GM12873 (cell line): ENCODE data around the gene SLC35F1.
A peak's percentile ranks its signal among the peaks of the same experiment; 100 is the strongest.

ENCODE experiments used
- TF ChIP-seq, protein P1 (sequence below): IDR thresholded peaks from 2 replicates; pipeline ENCODE4 v1.5.1; 2012; ENCODE audit warnings: low read depth, mild to moderate bottlenecking, moderate library complexity, low read length, control low read depth; ENCODE audit not compliant: insufficient read depth; ENCODE audit errors: missing control alignments

The SLC35F1 gene

GRCh38 chr6:117974914-117975627 is 68.0 kb downstream of the SLC35F1 start:
- TF ChIP-seq, protein P1, sequence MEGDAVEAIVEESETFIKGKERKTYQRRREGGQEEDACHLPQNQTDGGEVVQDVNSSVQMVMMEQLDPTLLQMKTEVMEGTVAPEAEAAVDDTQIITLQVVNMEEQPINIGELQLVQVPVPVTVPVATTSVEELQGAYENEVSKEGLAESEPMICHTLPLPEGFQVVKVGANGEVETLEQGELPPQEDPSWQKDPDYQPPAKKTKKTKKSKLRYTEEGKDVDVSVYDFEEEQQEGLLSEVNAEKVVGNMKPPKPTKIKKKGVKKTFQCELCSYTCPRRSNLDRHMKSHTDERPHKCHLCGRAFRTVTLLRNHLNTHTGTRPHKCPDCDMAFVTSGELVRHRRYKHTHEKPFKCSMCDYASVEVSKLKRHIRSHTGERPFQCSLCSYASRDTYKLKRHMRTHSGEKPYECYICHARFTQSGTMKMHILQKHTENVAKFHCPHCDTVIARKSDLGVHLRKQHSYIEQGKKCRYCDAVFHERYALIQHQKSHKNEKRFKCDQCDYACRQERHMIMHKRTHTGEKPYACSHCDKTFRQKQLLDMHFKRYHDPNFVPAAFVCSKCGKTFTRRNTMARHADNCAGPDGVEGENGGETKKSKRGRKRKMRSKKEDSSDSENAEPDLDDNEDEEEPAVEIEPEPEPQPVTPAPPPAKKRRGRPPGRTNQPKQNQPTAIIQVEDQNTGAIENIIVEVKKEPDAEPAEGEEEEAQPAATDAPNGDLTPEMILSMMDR = no peak

DNA sequence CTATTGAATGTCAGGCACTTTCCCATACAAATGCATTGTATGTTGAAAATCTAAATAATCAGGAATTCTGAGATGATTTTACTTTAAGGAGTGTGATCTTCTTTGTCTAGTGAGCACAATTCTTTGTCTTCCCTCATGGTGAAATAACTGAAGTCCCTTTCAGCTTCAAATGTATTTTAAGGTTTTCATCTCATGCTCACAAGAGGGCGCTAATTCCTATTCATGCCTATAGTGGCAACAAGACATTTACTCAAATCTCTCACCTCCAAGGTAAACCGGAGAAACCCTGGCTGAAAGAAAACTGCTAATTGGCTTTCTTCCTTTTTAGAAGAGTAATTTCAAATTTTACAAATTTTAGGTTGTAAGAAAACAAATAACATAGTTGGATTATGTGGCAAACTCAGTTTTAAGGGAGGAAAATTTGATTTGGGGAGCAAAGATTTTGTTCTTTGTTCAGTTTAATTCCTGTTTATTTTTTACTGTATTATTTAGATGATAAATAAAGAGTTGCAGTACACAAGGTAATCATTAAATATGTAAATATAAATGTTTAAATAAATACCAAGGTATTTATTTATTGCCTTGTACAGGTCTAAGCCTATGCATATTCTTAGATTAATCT is 69.1 kb downstream of the SLC35F1 start:
- TF ChIP-seq, protein P1 = peak; percentile 67

DNA sequence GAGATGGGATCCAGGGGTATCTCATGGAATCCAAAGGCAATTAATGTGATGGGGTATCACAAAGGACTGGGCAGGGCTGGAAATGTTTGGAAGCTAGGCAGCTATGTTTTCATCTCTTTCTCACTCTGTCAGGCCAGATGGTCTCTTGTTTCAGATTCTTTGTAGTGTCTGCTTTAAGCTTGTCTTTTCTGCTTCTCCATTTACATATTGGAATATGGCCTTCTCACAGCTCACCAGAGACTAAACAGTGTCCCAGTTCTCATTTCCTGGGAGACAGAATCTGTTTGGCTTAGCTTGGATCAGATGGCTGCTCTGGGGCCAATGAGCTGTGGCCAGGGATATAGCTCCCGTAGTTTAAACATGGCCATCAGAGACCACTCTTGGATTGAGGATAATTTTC is 78.9 kb downstream of the SLC35F1 start:
- TF ChIP-seq, protein P1 = no peak

GRCh38 chr6:117986396-117986795 is 79.3 kb downstream of the SLC35F1 start:
- TF ChIP-seq, protein P1 = no peak

GRCh38 chr6:117989086-117989485 is 82.0 kb downstream of the SLC35F1 start:
- TF ChIP-seq, protein P1 = no peak

DNA sequence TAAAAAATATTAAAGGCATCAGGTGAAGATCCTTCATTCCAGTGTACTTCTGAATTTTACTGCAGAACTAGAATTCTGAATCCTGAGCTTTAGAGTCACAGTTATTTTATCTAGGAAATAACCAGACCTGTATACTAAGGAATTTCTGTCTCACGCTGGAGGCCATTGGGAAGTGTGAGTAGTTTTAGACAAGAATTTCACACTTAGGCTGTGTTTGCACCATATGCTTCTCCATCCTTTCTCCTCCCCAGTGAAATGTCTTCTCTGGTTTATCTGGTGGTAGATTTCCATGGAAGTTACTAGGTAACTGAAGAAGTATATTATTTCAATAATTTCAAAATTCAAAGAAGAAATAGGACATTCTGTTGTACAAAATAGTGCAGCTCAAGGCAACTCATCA is 83.1 kb downstream of the SLC35F1 start:
- TF ChIP-seq, protein P1 = no peak

DNA sequence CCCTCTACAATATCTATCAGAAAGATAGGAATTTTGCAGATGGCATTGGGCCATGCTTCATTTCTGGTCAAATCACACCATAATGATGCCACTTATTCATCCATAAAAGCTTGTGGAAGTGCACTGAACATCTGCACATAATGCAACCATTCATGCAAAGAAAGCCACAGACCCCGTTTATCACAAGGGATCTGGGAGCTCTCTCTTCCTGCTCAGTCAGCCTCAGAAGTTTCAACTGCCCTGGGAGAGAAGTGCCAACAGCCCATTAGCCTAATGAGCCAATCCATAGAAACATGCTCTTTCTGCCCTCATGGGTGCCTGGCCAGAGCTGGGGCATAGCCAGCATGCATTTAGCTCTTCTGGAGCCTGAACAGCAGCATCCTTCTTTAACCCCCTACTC is 85.8 kb downstream of the SLC35F1 start:
- TF ChIP-seq, protein P1 = no peak
